Activated naive CD4-positive, alpha-beta T cell treated with anti-CD3 and anti-CD28 coated beads, Interleukin-2, amount 50 U/mL, for 16 hours (primary cell): ENCODE data around the gene FAF1.

Experiments used
- DNase-seq: peaks from one replicate; pipeline ENCODE4 v3.0.0-alpha.2; 2020

The FAF1 gene

GRCh38 chr1:50422946-50423669, 537.0 kb downstream of the FAF1 start, which contains the start of gene DMRTA2:
DMRTA2 (minus strand) TSS chr1:50423443; CDS start chr1:50421536, 1,907 bp downstream.
- DNase-seq, result no peak

DNA sequence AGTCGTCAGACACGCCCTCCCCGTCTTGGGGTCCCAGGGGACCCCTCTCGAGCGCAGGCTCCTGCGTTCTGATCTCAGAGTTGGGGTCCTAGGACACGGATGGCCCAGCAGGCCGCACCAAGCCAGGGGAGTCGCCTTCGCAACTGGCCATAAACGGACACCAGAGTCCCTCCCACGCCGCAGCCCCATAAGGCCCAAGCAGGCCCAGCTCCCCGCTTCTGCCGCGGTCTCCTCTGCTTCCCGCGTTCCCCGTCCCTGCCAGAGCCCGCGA, 537.5 kb downstream of the FAF1 start:
- no peak for DNase-seq

- no peak for DNase-seq
Observed at GRCh38 chr1:50421768-50422674, 538.0 kb downstream of the FAF1 start.

DNA sequence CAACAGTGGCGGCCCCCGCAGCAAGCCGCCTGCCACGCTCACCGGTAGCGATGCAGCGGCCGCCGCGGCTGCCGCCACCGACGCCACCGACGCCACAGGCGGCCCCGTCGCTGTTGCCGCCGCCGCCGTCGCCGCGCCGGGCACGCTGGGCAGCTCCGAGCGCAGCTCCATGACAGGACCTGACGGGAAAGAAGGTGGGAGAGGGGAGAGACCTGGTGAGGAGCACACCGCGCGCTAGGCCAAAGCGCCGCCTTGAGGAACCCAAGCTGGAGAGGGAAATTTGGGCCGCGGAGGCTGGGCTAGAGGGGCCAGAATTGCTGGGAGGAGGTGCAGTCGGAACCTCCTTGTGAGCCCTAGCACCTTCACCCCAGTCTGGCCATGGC, 538.7 kb downstream of the FAF1 start:
- DNase-seq, result no peak

- no peak for DNase-seq
Observed at GRCh38 chr1:50420689-50421365, 539.2 kb downstream of the FAF1 start.

GRCh38 chr1:50419907-50420677, 540.0 kb downstream of the FAF1 start:
- no peak for DNase-seq

GRCh38 chr1:50419192-50419906, 540.7 kb downstream of the FAF1 start:
- no peak for DNase-seq

DNA sequence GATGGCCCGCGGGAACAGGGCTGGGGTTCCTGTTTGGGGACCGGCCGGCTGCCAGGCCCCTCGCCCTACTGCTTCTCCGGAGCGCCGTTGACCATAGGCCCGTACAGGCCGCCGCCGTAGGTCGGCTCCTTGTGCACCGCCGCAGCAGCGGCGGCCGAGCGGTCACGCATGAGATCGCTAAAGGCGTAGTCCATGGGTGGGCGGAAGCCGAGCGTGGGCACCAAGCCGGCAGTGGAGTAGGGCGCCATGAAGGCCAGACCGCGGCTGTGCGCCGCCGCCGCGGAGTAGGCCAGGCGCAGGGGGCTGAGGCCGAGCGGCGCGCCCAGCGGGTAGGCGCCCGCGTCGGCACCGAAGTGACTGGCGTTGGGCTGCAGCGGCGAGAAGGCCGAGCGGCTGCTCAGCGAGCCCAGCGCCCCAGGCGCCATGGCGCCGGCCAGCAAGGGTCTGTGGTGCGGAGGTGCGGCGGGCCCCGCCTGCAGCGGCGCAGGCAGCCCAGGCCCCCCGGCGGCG, 541.4 kb downstream of the FAF1 start:
- no peak for DNase-seq

DNA sequence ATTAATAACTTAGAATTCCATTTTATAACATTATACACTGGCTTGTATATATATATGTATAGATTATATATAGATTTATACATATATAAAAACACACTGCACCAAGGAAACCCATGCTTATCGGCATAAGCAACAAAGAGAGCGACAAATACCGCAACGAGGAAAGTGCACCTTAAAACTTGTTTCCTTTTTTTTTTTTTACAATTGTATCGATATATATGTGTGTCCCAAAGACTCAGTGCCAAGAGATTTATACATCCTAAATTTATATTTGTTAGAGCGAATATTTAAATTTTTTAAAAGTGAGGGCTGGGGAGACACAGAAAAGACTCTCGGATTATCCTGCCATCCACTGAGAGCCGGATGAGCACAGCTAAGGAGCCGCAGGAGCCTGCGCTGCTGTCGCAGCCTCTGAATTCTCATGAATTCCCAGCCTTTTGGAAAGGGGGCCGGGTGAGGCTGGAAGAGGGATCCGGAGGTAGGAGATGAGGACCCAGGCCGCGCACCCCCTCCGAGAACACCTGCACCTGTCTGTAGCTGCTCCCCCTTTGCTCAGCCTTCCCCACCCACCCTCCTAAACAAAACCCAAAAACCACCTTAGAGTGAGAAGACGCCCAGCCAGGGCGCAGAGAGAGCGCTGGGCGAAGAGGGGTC, 542.0 kb downstream of the FAF1 start:
- DNase-seq, result no peak

DNA sequence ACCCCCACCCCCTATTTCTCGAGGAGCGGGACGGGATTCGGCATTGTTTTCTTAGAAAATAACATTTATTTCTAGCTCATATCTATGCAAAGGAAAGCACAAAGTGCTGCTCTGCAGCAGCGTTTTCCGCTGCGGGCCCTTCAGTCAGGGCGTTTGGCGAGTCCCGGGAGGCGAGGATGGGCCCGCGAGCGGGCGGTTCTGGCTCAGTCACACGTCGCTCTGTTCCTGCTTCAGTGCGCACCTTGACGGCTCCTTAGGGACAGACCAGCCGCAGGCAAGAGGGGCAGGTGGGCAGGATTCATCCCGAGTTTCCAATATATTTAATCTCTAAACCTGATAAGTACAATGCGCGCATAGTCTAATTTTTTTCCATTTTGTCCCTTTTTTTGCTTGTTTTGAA, 542.6 kb downstream of the FAF1 start:
- no peak for DNase-seq

DNA sequence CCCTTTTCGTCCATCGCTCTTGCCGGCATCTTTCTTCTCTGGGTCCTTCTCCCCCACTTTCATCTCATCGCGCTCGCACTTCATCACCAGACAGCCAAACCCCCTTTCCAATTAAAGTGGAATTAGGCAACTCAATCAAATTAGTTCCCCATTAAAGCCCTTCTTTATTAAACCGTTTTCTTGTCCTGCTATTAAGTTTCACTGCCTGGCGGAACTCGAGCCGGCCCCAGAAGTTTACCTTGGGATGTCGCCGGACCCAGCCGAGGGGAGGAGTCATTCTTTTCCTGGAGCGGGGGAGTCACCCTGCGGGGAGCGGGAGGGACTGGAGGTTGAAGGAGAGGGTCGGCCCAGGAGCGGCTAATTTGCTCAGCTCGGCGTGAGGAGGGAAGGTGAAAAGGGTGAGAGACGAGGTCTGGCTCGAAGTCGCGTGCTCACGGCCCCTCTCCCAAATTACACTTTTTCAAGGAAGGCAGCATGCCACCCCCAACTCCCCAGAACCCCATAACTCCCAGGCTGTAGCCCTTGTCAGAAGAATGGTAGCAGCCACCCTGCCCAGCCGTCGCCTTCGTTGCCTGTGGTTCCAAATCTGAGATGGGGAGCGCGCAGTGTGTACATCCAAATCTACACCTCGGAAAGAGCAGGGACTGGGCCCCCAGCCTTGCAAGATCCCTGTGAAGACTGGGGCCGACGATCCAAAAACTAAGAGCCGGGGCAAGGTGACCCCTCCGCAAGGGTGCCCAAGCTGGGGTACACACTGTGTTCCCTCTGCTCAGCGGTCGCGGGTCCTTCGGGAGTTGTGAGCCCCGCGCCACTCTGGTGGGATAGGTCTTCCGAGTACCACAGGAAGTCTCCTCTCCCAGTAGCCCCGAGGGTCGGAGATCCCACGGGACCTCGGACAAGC, 543.3 kb downstream of the FAF1 start:
- DNase-seq, result no peak

DNA sequence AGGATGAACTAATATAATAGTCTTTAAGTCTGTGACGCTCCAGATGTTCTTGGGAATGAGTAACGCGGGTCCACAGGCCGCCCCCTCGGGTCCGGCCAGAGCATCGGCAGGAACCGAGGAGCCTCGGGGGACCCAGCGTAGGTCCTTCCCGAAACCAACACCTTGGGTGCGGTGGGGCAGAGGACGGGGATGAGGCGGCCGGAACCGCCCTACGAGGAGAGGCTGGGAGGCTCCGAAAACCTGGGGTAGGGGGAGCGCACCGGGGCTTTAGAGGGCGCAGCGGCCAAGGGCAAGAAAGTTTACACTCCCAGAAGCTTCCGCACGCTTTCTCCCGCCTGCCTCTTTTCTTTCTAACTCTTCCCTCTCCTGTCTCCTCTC, 543.9 kb downstream of the FAF1 start:
- DNase-seq, result no peak

DNA sequence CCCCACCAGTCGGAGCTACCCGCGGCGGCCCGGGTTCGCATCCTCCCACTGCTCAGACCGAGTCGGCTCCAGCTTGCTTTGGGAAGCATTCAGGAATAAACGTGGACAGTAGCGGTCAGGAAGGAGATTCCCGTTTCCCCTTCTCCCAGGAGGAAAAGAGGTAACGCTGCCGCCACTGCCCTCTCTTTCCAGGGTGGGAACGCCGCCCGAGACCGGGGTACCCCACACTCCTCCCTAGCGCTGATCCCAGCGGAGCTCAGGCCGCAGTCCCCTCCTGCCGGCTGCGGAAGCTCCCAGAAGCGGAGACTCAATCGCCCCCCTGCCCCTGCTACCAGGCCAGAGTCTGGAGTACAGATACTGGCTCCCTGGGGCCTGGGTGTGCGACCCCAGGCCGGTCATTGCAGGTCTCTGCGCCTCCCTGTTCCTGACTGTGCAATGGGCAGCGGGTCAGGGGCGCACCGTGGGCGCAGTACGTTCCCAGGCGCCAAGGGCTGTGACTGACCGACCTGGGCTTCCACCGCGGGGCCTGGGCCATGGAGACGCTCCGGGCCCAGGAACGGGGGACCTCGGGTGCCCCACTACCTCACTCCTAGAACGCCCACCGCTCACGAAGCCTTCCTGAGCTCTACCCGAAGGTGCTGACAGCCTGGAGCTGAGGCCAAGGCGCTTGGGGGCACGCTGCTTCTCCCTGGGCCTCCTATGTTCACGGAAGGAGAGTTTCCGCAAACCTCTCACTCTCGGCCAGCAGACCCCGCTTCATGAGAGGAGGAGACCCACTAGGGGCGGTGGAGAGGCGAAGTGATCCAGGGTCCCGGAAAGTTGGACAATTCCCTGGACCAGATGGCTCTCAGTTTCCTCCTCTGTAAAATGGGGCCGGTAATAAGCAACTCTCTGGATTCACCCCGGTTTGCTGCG, 544.6 kb downstream of the FAF1 start:
- no peak for DNase-seq

DNA sequence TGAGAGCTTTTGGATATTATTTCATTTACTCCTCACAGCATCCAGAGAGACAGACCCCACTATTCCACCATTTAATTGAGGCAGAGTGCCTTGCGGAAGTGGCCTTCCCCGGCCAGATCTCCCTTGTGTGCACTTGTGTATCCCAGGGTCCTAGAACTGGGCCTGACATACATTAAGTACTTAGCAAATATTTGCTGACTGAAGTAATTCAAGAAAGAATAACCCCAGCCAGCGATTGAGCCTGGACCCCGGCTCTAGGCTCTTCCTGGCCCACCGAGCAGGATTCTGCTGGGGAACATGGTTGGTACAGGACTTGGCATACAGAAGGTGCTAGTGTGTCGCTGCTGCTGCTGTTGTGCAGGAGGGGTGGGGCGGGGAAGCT, 545.2 kb downstream of the FAF1 start:
- DNase-seq, result no peak

- no peak for DNase-seq
Observed at GRCh38 chr1:50412813-50413476, 547.1 kb downstream of the FAF1 start.

DNA sequence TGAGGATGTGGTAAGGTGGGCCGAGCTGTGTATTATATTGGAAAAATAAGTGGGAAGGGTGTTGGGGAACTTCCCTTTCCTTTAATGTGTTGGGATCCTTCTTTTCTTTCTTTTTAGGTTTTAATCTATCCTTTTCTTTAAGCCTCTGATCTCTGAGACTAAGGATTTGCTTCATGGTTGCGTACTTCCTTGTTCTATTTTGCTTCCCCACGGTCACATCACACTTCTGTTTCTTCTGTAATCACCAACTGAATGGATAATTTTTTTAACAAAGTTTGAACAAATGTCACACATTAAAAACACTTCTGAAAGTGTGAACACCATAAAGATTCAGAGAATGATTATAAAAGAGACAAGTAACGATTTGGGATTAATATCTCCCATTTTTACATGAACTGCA, 554.3 kb downstream of the FAF1 start:
- DNase-seq, result no peak

- DNase-seq, result no peak
Observed at GRCh38 chr1:50393522-50394120, 566.4 kb downstream of the FAF1 start.
